GM12878 (cell line): ENCODE data around the gene PRSS57. TPM values are rescaled to one million over a fixed set of nuclear protein-coding genes. Genes with fewer than 3 reads are reported as not detected.

ENCODE experiments used
- BCL3 ChIP-seq: IDR thresholded peaks from 2 replicates; pipeline ENCODE4 v1.6.1; 2011; ENCODE audit warnings: borderline replicate concordance, low read depth, mild to moderate bottlenecking, moderate library complexity, low read length; ENCODE audit not compliant: insufficient read depth, poor library complexity, severe bottlenecking
- CEBPZ ChIP-seq: fragments of 150-350 bp; IDR thresholded peaks from 2 replicates; pipeline ENCODE4 v1.6.1; 2016; ENCODE audit warnings: low read depth, low read length
- CREB1 ChIP-seq: IDR thresholded peaks from 2 replicates; pipeline ENCODE4 v1.6.1; 2012; ENCODE audit warnings: low read depth, mild to moderate bottlenecking, inconsistent platforms
- GABPA ChIP-seq: IDR thresholded peaks from 2 replicates; pipeline ENCODE4 v1.6.1; 2014; ENCODE audit warnings: antibody characterized with exemption, low read depth, mild to moderate bottlenecking, inconsistent platforms
- MAX ChIP-seq: IDR thresholded peaks from 2 replicates; pipeline ENCODE4 v1.6.1; 2012; ENCODE audit warnings: low read depth, low read length, improper control_type of control experiment
- NFXL1 ChIP-seq: fragments of 450-650 bp; IDR thresholded peaks from 2 replicates; pipeline ENCODE4 v1.6.1; 2017; ENCODE audit warnings: antibody characterized with exemption, mild to moderate bottlenecking, borderline replicate concordance
- POLR2AphosphoS2 ChIP-seq: IDR thresholded peaks from 2 replicates; pipeline ENCODE4 v1.6.1; 2011; ENCODE audit warnings: low read depth, mild to moderate bottlenecking, low read length, improper control_type of control experiment, moderate library complexity
- TCF7 ChIP-seq: IDR thresholded peaks from 2 replicates; pipeline ENCODE4 v1.6.1; 2014; ENCODE audit warnings: antibody characterized with exemption, borderline replicate concordance
- USF1 ChIP-seq: IDR thresholded peaks from 2 replicates; pipeline ENCODE4 v1.6.1; 2011; ENCODE audit warnings: borderline replicate concordance, low read depth, mild to moderate bottlenecking, moderate library complexity, mixed read lengths, low read length; ENCODE audit not compliant: insufficient read depth; ENCODE audit errors: extremely low read length
- USF2 ChIP-seq: IDR thresholded peaks from 2 replicates; pipeline ENCODE4 v1.6.1; 2011; ENCODE audit warnings: low read depth, low read length, improper control_type of control experiment, borderline replicate concordance
- polyA plus RNA-seq, 11 experiments: library from polyadenylated mRNA; depleted of rRNA in 4 of 11; unstranded in 6 of 11; stranded (reverse) in 5 of 11; fragments of >200 nt; fragmentation: Nextera tagmentation in 4 of 11; fragmentation: Illumina TruSeq in 1 of 11; extraction: Ambion mirVana in 4 of 11; extraction: Trizol in 1 of 11; gene quantifications; 1 replicate in 1 of 11; 2 replicates in 10 of 11; pipeline versions ENCODE4 v1.2.1 to v1.2.3, GENCODE V29; 2011 to 2016; ENCODE audit warnings: inconsistent platforms in 2 of 11, missing spikeins in 2 of 11, low read depth in 1 of 11
- total RNA-seq, 4 experiments: library from RNA; depleted of rRNA in 3 of 4; stranded (reverse); fragments of >200 nt in 3 of 4; fragmentation: Illumina TruSeq in 1 of 4; extraction: Trizol in 1 of 4; gene quantifications; 2 replicates each; pipeline versions ENCODE4 v1.2.1 to v1.2.3, GENCODE V29; 2013 to 2021

PRSS57 gene
- total and polyA plus RNA-seq, 10 of the 15 experiments (the other 5 are each of a cell fraction or from before 2014, with no cell fraction given): not detected

- TF ChIP-seq BCL3 (no peak), GABPA (no peak), MAX (no peak), CEBPZ (no peak), NFXL1 (no peak), CREB1 (no peak), TCF7 (no peak), POLR2AphosphoS2 (no peak), USF2 (no peak), USF1 (no peak)
These were observed 20.1 kb upstream of the PRSS57 start (continued) for GRCh38 chr19:715347-715746.
